HepG2 (cell line): ENCODE measurements around the gene S100P. TPM values are rescaled to one million over a fixed set of nuclear protein-coding genes. Genes with fewer than 3 reads are reported as not detected.
A peak's percentile ranks its signal among the peaks of the same experiment; 100 is the strongest.

Experiments
- ATF2 ChIP-seq: sonication (generic); formaldehyde crosslinking; IDR thresholded peaks from 2 replicates; pipeline ENCODE4 v1.4.0; 2020; ENCODE audit warnings: missing genetic modification reagents
- DR1 ChIP-seq: sonication (generic); formaldehyde crosslinking; IDR thresholded peaks from 2 replicates; pipeline ENCODE4 v1.8.0; 2021; ENCODE audit warnings: mild to moderate bottlenecking, missing genetic modification reagents, inconsistent platforms
- ELF3 ChIP-seq: IDR thresholded peaks from 2 replicates; pipeline ENCODE4 v1.6.1; 2016; ENCODE audit warnings: missing genetic modification reagents, missing compliant biosample characterization
- IKZF4 ChIP-seq: sonication (generic); formaldehyde crosslinking; IDR thresholded peaks from 2 replicates; pipeline ENCODE4 v1.5.1; 2020; ENCODE audit warnings: borderline replicate concordance, mild to moderate bottlenecking, low read depth, missing genetic modification reagents; ENCODE audit errors: not compliant biosample characterization
- JDP2 ChIP-seq: sonication (generic); formaldehyde crosslinking; IDR thresholded peaks from 2 replicates; pipeline ENCODE4 v1.8.1; 2022; ENCODE audit warnings: missing genetic modification reagents, borderline replicate concordance
- KMT2A ChIP-seq: sonication (generic); formaldehyde crosslinking; IDR thresholded peaks from 2 replicates; pipeline ENCODE4 v1.4.0; 2020; ENCODE audit warnings: missing genetic modification reagents
- MEF2D ChIP-seq: sonication (generic); formaldehyde crosslinking; IDR thresholded peaks from 2 replicates; pipeline ENCODE4 v1.5.1; 2020; ENCODE audit warnings: mild to moderate bottlenecking, missing genetic modification reagents
- NCOR1 ChIP-seq: fragments of 200-600 bp; sonication (generic); IDR thresholded peaks from 2 replicates; pipeline ENCODE4 v1.7.0; 2017; ENCODE audit warnings: antibody characterized with exemption, low read length, borderline replicate concordance
- PAX8 ChIP-seq: sonication (generic); formaldehyde crosslinking; IDR thresholded peaks from 2 replicates; pipeline ENCODE4 v1.8.0; 2022; ENCODE audit warnings: mild to moderate bottlenecking, missing genetic modification reagents, borderline replicate concordance
- PHF5A ChIP-seq: IDR thresholded peaks from one replicate; pipeline ENCODE4 v1.6.1; 2018; ENCODE audit warnings: low read depth, missing genetic modification reagents; ENCODE audit not compliant: unreplicated experiment
- RAD21 ChIP-seq: fragments of 450-650 bp; formaldehyde crosslinking; IDR thresholded peaks from 2 replicates; pipeline ENCODE4 v1.5.0; 2020; ENCODE audit warnings: mild to moderate bottlenecking
- RARA ChIP-seq: IDR thresholded peaks from 2 replicates; pipeline ENCODE4 v1.6.1; 2016; ENCODE audit warnings: missing genetic modification reagents, missing compliant biosample characterization
- SCMH1 ChIP-seq: sonication (generic); formaldehyde crosslinking; IDR thresholded peaks from 2 replicates; pipeline ENCODE4 v1.9.0; 2021; ENCODE audit warnings: missing genetic modification reagents, mild to moderate bottlenecking, borderline replicate concordance
- STAT6 ChIP-seq: sonication (generic); formaldehyde crosslinking; IDR thresholded peaks from 2 replicates; pipeline ENCODE4 v1.4.0; 2020; ENCODE audit warnings: missing genetic modification reagents, mild to moderate bottlenecking, borderline replicate concordance
- TFDP2 ChIP-seq: sonication (generic); formaldehyde crosslinking; IDR thresholded peaks from 2 replicates; pipeline ENCODE4 v1.4.0; 2020; ENCODE audit warnings: missing genetic modification reagents
- ZBTB39 ChIP-seq: sonication (generic); formaldehyde crosslinking; IDR thresholded peaks from 2 replicates; pipeline ENCODE4 v1.5.0; 2020; ENCODE audit warnings: missing genetic modification reagents
- ZNF329 ChIP-seq: sonication (generic); formaldehyde crosslinking; IDR thresholded peaks from 2 replicates; pipeline ENCODE4 v1.9.0; 2021; ENCODE audit warnings: low read depth, mild to moderate bottlenecking, missing genetic modification reagents
- ZNF639 ChIP-seq: conservative IDR thresholded peaks from 2 replicates; pipeline ENCODE4 v1.6.1; 2018; ENCODE audit warnings: missing genetic modification reagents
- ZNF775 ChIP-seq: sonication (generic); formaldehyde crosslinking; IDR thresholded peaks from 2 replicates; pipeline ENCODE4 v1.4.0; 2020; ENCODE audit warnings: missing genetic modification reagents, mild to moderate bottlenecking, moderate library complexity, borderline replicate concordance
- ZSCAN22 ChIP-seq: sonication (generic); formaldehyde crosslinking; IDR thresholded peaks from 2 replicates; pipeline ENCODE4 v1.4.0; 2020; ENCODE audit warnings: mild to moderate bottlenecking, missing genetic modification reagents
- polyA plus RNA-seq, 8 experiments: library from polyadenylated mRNA; depleted of rRNA in 3 of 8; stranded (reverse) in 7 of 8; unstranded in 1 of 8; fragments of >200 nt; fragmentation: Illumina TruSeq in 4 of 8; extraction: Trizol in 4 of 8; gene quantifications; 2 replicates each; pipeline versions ENCODE4 v1.2.1 to v1.2.3, GENCODE V29; 2011 to 2016; ENCODE audit warnings: low read depth in 4 of 8, missing spikeins in 1 of 8, mixed read lengths in 1 of 8; ENCODE audit not compliant: insufficient read depth in 1 of 8
- total RNA-seq, 5 experiments: library from RNA; depleted of rRNA; stranded (reverse); fragments of >200 nt; fragmentation: Illumina TruSeq; extraction: Trizol; gene quantifications; 2 replicates each; pipeline ENCODE4 v1.2.3, GENCODE V29; 2016; ENCODE audit warnings: low read depth in 1 of 5

Gene S100P
- total and polyA plus RNA-seq, 2 of the 13 experiments (the other 11 are each of a cell fraction or from before 2014, with no cell fraction given) = 278 to 1,649 TPM

GRCh38 chr4:6693231-6694176, at the start of gene S100P (continued):
- TF ChIP-seq MEF2D (CRISPR knock-in tag) (peak; percentile 70; the same call in 1 of the 2 replicates), PHF5A (no peak), ZBTB39 (CRISPR knock-in tag) (no peak; the same call in 1 of the 2 replicates), ZNF639 (CRISPR knock-in tag) (no peak), DR1 (CRISPR knock-in tag) (peak; percentile 85; the same call in 1 of the 2 replicates), RAD21 (CRISPR knock-in tag) (no peak), TFDP2 (CRISPR knock-in tag) (no peak), JDP2 (CRISPR knock-in tag) (no peak), ZNF775 (no peak), ZSCAN22 (CRISPR knock-in tag) (no peak), ELF3 (CRISPR knock-in tag) (peak; percentile 96), KMT2A (CRISPR knock-in tag) (no peak), ATF2 (CRISPR knock-in tag) (peak; percentile 81), ZNF329 (CRISPR knock-in tag) (no peak; the same call in 1 of the 2 replicates), SCMH1 (no peak), PAX8 (CRISPR knock-in tag) (no peak), STAT6 (CRISPR knock-in tag) (no peak; the same call in 1 of the 2 replicates), NCOR1 (no peak), IKZF4 (CRISPR knock-in tag) (no peak), RARA (peak; percentile 74)
